Activated CD4-positive, alpha-beta memory T cell treated with anti-CD3 and anti-CD28 coated beads for 36 hours (primary cell): ENCODE measurements around the gene ARHGAP1. TPM values are rescaled to one million over a fixed set of nuclear protein-coding genes. Genes with fewer than 3 reads are reported as not detected.

ENCODE experiments used
- CTCF ChIA-PET: fragments of 350-600 bp; sonication (Branson Sonifier 250); formaldehyde crosslinking; loops from one replicate; lab custom pipeline; 2021; ENCODE audit warnings: antibody characterized with exemption, inconsistent platforms; lab: Charles Lee
- POLR2A ChIA-PET: fragments of 350-600 bp; sonication (Branson Sonifier 250); formaldehyde crosslinking; loops from one replicate; lab custom pipeline; 2021; ENCODE audit warnings: antibody characterized with exemption; lab: Charles Lee
- DNase-seq: peaks from one replicate; pipeline ENCODE4 v3.0.0-alpha.2; 2020
- H3K27ac Mint-ChIP-seq: one replicate; pipeline ENCODE4 v1.8.0; 2021; ENCODE audit warnings: mixed read lengths
- H3K27me3 Mint-ChIP-seq: one replicate; pipeline ENCODE4 v1.8.0; 2021; ENCODE audit warnings: mixed read lengths
- H3K36me3 Mint-ChIP-seq: one replicate; pipeline ENCODE4 v1.8.0; 2021; ENCODE audit warnings: mixed read lengths
- H3K4me1 Mint-ChIP-seq: one replicate; pipeline ENCODE4 v1.8.0; 2021; ENCODE audit warnings: low read depth, mixed read lengths
- H3K4me3 Mint-ChIP-seq: one replicate; pipeline ENCODE4 v1.8.0; 2021; ENCODE audit warnings: mild to moderate bottlenecking, mixed read lengths
- H3K9me3 Mint-ChIP-seq: one replicate; pipeline ENCODE4 v1.8.0; 2021; ENCODE audit warnings: mixed read lengths
- intact Hi-C: fragments of 100-400 bp; cut with micrococcal nuclease; formaldehyde crosslinking; loops from one replicate; pipeline ENCODE4 v1.15.1; 2023
- total RNA-seq, 2 experiments: library from RNA; stranded (reverse); gene quantifications; one replicate each; pipeline ENCODE4 v1.2.3, GENCODE V29; 2021

ARHGAP1 gene
- total RNA-seq: 10 to 100 TPM; 45.8 to 46.2 TPM

- H3K4me1 Mint-ChIP-seq: peaks cover 50% of the 10 kb centered on the region
- ChIA-PET CTCF (interaction anchor here (0.5 to 1.7 kb wide), 6 partner anchors 29 to 348 kb away, joined by 3 to 8 read pairs (median 4); no protein-coding TSS in a partner anchor), POLR2A (interaction anchor here (0.8 to 1.5 kb wide), 6 partner anchors 13 to 548 kb away, joined by 3 to 6 read pairs (median 4); partner anchors contain the start of genes ACP2 and ATG13)
- H3K4me3 Mint-ChIP-seq: peak within 1 kb of the TSS; percentile 92
- intact Hi-C loops: loop anchor here (1.0 to 2.0 kb wide), 6 partner anchors 30 to 782 kb away; partner anchors contain the start of genes ARFGAP2, ATG13, CKAP5 and DGKZ
- peak within 1 kb of the TSS; percentile 95 for H3K27ac Mint-ChIP-seq
- DNase-seq: peak; percentile 100
- H3K36me3 Mint-ChIP-seq: peaks cover 30% of the 10 kb centered on the region
- no peaks in the 10 kb centered on the region for H3K9me3 Mint-ChIP-seq
- no peaks in the 10 kb centered on the region for H3K27me3 Mint-ChIP-seq
Observed at GRCh38 chr11:46700241-46701077, at the start of gene ARHGAP1, which contains the start of gene ZNF408. Gene ARHGAP1, minus strand, starts transcription at chr11:46700619. Its CDS starts 4,512 bp downstream, at chr11:46696107. Gene ZNF408, plus strand, starts transcription at chr11:46701031. Its CDS starts 17 bp downstream, at chr11:46701048.

DNA sequence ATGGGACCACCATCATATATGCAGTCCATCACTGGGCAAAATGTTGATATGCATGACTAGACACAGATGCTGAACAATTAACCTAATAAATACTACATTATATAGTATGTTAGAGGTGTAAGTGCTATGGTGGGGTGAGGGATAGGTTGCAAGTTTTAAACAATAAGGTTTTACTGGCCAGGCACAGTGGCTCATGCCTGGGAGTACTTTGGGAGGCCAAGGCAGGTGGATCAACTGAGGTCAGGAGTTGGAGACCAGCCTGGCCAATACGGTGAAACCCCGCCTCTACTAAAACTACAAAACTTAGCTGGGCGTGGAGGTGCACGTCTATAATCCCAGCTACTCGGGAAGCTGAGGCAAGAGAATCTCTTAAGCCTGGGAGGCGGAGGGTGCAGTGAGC is 46.7 kb upstream of the ARHGAP1 start:
- intact Hi-C loops: no loop called here
- peaks cover 64% of the 10 kb centered on the region for H3K36me3 Mint-ChIP-seq
- ChIA-PET CTCF (no interaction called here), POLR2A (no interaction called here)
- H3K9me3 Mint-ChIP-seq: no peaks in the 10 kb centered on the region
- H3K4me1 Mint-ChIP-seq: no peaks in the 10 kb centered on the region
- H3K27me3 Mint-ChIP-seq: no peaks in the 10 kb centered on the region
- no peak overlapping the region for H3K4me3 Mint-ChIP-seq
- DNase-seq: no peak
- H3K27ac Mint-ChIP-seq: no peak overlapping the region

- Mint-ChIP-seq H3K4me1 (no peaks in the 10 kb centered on the region), H3K9me3 (no peaks in the 10 kb centered on the region), H3K4me3 (no peak overlapping the region), H3K36me3 (peaks cover 69% of the 10 kb centered on the region), H3K27ac (no peak overlapping the region), H3K27me3 (no peaks in the 10 kb centered on the region)
- POLR2A ChIA-PET: no interaction called here
- intact Hi-C loops: no loop called here
- DNase-seq: no peak
- CTCF ChIA-PET: no interaction called here
Observed at GRCh38 chr11:46745995-46746394, 45.6 kb upstream of the ARHGAP1 start.

GRCh38 chr11:46745328-46745727 is 44.9 kb upstream of the ARHGAP1 start:
- no peaks in the 10 kb centered on the region for H3K27me3 Mint-ChIP-seq
- peaks cover 65% of the 10 kb centered on the region for H3K36me3 Mint-ChIP-seq
- H3K4me1 Mint-ChIP-seq: no peaks in the 10 kb centered on the region
- H3K9me3 Mint-ChIP-seq: no peaks in the 10 kb centered on the region
- H3K4me3 Mint-ChIP-seq: no peak overlapping the region
- H3K27ac Mint-ChIP-seq: no peak overlapping the region
- no peak for DNase-seq
- CTCF ChIA-PET: no interaction called here
- POLR2A ChIA-PET: no interaction called here
- intact Hi-C loops: no loop called here

- Mint-ChIP-seq H3K4me3 (no peak overlapping the region), H3K4me1 (no peaks in the 10 kb centered on the region), H3K27me3 (no peaks in the 10 kb centered on the region), H3K27ac (no peak overlapping the region), H3K9me3 (no peaks in the 10 kb centered on the region), H3K36me3 (peaks cover 60% of the 10 kb centered on the region)
- DNase-seq: no peak
- intact Hi-C loops: no loop called here
- ChIA-PET POLR2A (interaction anchor here (1.7 kb wide), 1 partner anchor 43 kb away, joined by 3 read pairs; the partner anchor contains the start of genes ARHGAP1 and ZNF408), CTCF (no interaction called here)
Observed at GRCh38 chr11:46743693-46744339, 43.4 kb upstream of the ARHGAP1 start.

GRCh38 chr11:46743043-46743442 is 42.6 kb upstream of the ARHGAP1 start:
- ChIA-PET POLR2A (interaction anchor here (1.7 kb wide), 1 partner anchor 42 kb away, joined by 3 read pairs; the partner anchor contains the start of genes ARHGAP1 and ZNF408), CTCF (no interaction called here)
- no peaks in the 10 kb centered on the region for H3K4me1 Mint-ChIP-seq
- H3K27ac Mint-ChIP-seq: no peak overlapping the region
- no peak overlapping the region for H3K4me3 Mint-ChIP-seq
- peaks cover 58% of the 10 kb centered on the region for H3K36me3 Mint-ChIP-seq
- H3K27me3 Mint-ChIP-seq: no peaks in the 10 kb centered on the region
- H3K9me3 Mint-ChIP-seq: no peaks in the 10 kb centered on the region
- no peak for DNase-seq
- intact Hi-C loops: no loop called here

DNA sequence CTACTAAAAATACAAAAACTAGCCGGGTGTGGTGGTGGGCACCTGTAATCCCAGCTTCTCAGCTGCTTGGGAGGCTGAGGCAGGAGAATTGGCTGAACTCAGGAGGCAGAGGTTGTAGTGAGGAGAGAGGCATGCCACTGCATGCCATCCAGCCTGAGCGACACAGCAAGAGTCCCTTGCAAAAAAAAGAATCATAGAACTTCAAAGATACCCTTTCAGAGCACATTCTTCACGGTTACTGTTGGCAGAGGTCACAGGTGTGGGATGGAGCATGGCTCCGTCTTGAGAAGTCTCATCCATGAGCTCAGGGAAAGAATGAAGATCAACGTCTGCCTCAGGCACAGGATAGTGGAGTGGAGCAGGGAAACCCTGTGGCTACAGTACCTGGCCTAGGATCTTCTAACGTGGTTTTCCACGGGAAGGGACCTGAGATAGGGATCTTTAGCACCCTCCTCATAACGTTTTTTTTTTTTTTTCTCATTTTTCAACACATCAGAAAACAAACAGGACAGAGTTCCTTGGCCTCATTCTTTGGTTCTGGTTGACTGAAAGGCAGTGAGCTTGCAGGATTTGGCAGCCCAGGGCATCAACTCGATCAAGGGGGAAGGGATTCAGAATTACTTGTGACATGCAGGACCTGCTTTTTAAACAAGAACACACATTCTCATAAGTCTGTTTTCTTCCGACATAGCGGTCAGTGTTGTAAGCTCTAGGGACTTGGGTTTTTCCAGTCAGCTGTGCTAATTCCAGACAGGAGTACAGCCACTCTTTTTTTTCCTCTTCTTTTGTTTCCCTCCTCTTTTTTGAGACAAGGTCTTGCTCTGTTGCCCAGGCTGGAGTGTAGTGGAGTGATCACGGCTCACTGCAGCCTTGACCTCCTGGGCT is 41.4 kb upstream of the ARHGAP1 start:
- Mint-ChIP-seq H3K9me3 (no peaks in the 10 kb centered on the region), H3K36me3 (peaks cover 52% of the 10 kb centered on the region), H3K27ac (no peak overlapping the region), H3K4me3 (no peak overlapping the region), H3K4me1 (no peaks in the 10 kb centered on the region), H3K27me3 (no peaks in the 10 kb centered on the region)
- CTCF ChIA-PET: interaction anchor here (0.7 kb wide), 1 partner anchor 164 kb away, joined by 4 read pairs; no protein-coding TSS in a partner anchor
- POLR2A ChIA-PET: no interaction called here
- no peak for DNase-seq
- intact Hi-C loops: no loop called here

DNA sequence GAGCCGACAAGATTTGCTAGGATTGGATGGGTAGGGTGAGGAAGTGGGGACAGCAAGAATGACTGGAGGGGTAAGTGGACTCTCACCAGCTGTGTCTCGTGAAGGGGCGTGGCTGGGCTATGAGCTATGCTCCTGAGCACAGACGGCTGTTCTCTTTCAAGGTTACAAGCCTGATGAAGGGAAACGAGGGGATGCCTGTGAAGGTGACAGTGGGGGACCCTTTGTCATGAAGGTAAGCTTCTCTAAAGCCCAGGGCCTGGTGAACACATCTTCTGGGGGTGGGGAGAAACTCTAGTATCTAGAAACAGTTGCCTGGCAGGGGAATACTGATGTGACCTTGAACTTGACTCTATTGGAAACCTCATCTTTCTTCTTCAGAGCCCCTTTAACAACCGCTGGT is 38.5 kb upstream of the ARHGAP1 start:
- H3K36me3 Mint-ChIP-seq: peaks cover 29% of the 10 kb centered on the region
- H3K9me3 Mint-ChIP-seq: no peaks in the 10 kb centered on the region
- intact Hi-C loops: no loop called here
- H3K27ac Mint-ChIP-seq: no peak overlapping the region
- no peaks in the 10 kb centered on the region for H3K27me3 Mint-ChIP-seq
- POLR2A ChIA-PET: no interaction called here
- CTCF ChIA-PET: no interaction called here
- H3K4me3 Mint-ChIP-seq: no peak overlapping the region
- DNase-seq: no peak
- H3K4me1 Mint-ChIP-seq: no peaks in the 10 kb centered on the region

DNA sequence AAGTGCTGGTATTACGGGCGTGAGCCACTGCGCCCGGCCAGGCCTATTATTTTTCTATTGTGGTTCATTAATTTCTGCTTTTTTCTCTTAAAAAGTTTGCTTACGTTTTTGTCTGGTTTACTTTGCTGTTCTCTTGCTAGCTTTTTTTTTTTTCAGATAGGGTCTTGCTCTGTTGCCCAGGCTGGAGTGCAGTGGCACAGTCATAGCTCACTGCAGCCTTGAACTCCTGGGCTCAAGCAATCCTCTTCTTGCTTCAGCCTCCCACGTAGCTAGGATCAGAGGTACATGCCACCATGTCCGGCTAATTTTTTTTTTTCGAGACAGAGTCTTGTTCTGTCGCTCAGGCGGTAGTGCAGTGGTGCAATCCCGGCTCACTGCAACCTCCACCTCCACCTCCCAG is 37.3 kb upstream of the ARHGAP1 start:
- no peaks in the 10 kb centered on the region for H3K4me1 Mint-ChIP-seq
- H3K27ac Mint-ChIP-seq: no peak overlapping the region
- CTCF ChIA-PET: no interaction called here
- intact Hi-C loops: no loop called here
- peaks cover 18% of the 10 kb centered on the region for H3K36me3 Mint-ChIP-seq
- no peaks in the 10 kb centered on the region for H3K27me3 Mint-ChIP-seq
- no peak overlapping the region for H3K4me3 Mint-ChIP-seq
- H3K9me3 Mint-ChIP-seq: no peaks in the 10 kb centered on the region
- no peak for DNase-seq
- POLR2A ChIA-PET: interaction anchor here (0.7 kb wide), 1 partner anchor 235 kb away, joined by 3 read pairs; no protein-coding TSS in a partner anchor

DNA sequence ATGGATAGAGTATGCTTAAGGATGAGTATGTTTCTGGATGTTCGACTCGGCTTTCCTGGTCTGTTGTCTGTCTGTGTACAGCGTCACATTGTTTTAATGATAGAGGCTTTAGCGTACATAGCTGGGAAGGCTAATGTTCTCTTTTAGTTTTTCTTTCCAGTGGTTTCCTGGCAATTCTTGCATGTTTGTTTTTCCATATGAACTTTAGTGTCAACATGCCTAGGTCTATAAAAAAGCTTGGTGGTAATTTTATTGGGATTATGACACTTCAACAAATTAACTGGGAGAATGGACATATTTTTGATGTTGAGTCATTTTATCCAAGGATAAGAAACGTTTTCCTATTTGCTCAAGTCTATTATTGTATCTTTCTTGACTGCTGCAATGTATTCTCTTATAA is 36.2 kb upstream of the ARHGAP1 start:
- Mint-ChIP-seq H3K27ac (no peak overlapping the region), H3K36me3 (peaks cover 9% of the 10 kb centered on the region), H3K27me3 (no peaks in the 10 kb centered on the region), H3K9me3 (no peaks in the 10 kb centered on the region), H3K4me1 (no peaks in the 10 kb centered on the region), H3K4me3 (no peak overlapping the region)
- intact Hi-C loops: no loop called here
- CTCF ChIA-PET: interaction anchor here (0.5 kb wide), 1 partner anchor 298 kb away, joined by 4 read pairs; no protein-coding TSS in a partner anchor
- POLR2A ChIA-PET: no interaction called here
- no peak for DNase-seq

DNA sequence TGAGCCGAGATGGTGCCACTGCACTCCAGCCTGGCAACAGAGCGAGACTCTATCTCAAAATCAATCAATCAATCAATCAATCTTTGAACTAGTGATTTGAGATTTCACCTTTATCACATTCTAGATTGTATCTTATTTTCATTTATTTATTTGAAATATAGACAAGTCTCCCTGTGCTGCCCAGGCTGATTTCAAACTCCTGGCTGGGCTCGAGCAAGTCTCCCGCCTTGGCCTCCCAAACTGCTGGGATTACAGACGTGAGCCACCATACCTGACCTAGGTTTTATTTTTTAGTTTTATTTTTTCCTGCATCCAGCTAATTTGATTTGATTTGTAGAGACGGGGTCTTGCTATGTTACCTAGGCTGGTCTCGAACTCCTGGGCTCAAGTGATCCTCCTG is 35.7 kb upstream of the ARHGAP1 start:
- ChIA-PET POLR2A (no interaction called here), CTCF (interaction anchor here (0.5 kb wide), 1 partner anchor 299 kb away, joined by 4 read pairs; no protein-coding TSS in a partner anchor)
- no peak for DNase-seq
- Mint-ChIP-seq H3K4me1 (no peaks in the 10 kb centered on the region), H3K4me3 (no peak overlapping the region), H3K9me3 (no peaks in the 10 kb centered on the region), H3K27ac (no peak overlapping the region), H3K27me3 (no peaks in the 10 kb centered on the region), H3K36me3 (peaks cover 4% of the 10 kb centered on the region)
- intact Hi-C loops: no loop called here
